Brain microvascular endothelial cell (primary cell): Measurements from ENCODE around the gene ITGAD.

Experiments
- DNase-seq: peaks from one replicate; pipeline ENCODE4 v3.0.0-alpha.2; 2020
- H3K27ac ChIP-seq: fragments of 250-450 bp; sonication (Bioruptor Pico); 2 replicates; pipeline ENCODE4 v1.5.1; 2020; ENCODE audit warnings: mild to moderate bottlenecking, moderate library complexity
- H3K27me3 ChIP-seq: fragments of 250-450 bp; sonication (Bioruptor Pico); replicated peaks from 2 replicates; pipeline ENCODE4 v1.5.1; 2020; ENCODE audit warnings: mild to moderate bottlenecking
- H3K36me3 ChIP-seq: fragments of 250-450 bp; sonication (Bioruptor Pico); replicated peaks from 2 replicates; pipeline ENCODE4 v1.5.1; 2020; ENCODE audit warnings: mild to moderate bottlenecking
- H3K4me3 ChIP-seq: 2 replicates; pipeline ENCODE4 v1.5.1; 2011; ENCODE audit warnings: low read depth, mild to moderate bottlenecking, control low read depth, low read length, moderate library complexity
- CTCF ChIP-seq: IDR thresholded peaks from 2 replicates; pipeline ENCODE4 v1.5.1; 2011; ENCODE audit warnings: low read depth, mild to moderate bottlenecking, moderate library complexity, low read length, control low read depth, inconsistent platforms; ENCODE audit errors: missing control alignments
- in situ Hi-C: cut with HindIII; loops from 2 replicates; pipeline ENCODE4 v1.10.0; 2017; ENCODE audit warnings: low sequenced_read_pairs, low pct_ligation_motif_present

ITGAD gene

GRCh38 chr16:31417916-31418315 lies 24.8 kb downstream of the ITGAD start:
- no peak overlapping the region for H3K4me3 ChIP-seq
- H3K27ac ChIP-seq: no peak overlapping the region
- no peak for TF ChIP-seq CTCF
- H3K36me3 ChIP-seq: no peaks in the 10 kb centered on the region
- no peaks in the 10 kb centered on the region for H3K27me3 ChIP-seq
- no peak for DNase-seq
- in situ Hi-C loops: no loop called here

DNA sequence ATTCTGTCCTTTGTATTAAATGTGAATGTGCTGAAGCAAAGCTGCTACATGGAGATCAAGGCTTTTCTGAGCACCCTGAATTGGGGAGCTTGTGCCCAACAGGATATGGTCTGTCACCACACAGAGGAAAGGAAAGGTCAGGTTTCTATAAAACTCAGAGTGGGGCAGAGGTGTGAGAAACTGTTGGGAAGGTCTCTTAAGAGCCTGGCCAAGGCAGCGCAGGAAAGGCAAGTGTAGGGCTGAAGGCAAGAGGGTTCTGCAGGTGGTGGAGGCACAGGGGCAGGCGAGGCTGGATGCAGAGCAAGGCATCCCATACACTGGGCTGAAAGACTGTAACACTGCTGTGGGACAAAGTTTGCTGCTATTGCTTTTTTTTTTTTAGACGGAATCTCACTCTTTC lies 26.9 kb downstream of the ITGAD start:
- no peak for DNase-seq
- TF ChIP-seq CTCF: no peak
- Histone ChIP-seq H3K36me3 (no peaks in the 10 kb centered on the region), H3K27me3 (no peaks in the 10 kb centered on the region), H3K4me3 (no peak overlapping the region), H3K27ac (no peak overlapping the region)
- in situ Hi-C loops: no loop called here

- no peak for DNase-seq
- Histone ChIP-seq H3K27me3 (no peaks in the 10 kb centered on the region), H3K4me3 (no peak overlapping the region), H3K36me3 (no peaks in the 10 kb centered on the region), H3K27ac (no peak overlapping the region)
- no peak for TF ChIP-seq CTCF
- in situ Hi-C loops: no loop called here
Observed at GRCh38 chr16:31421587-31421986, 28.5 kb downstream of the ITGAD start.

- no peak for TF ChIP-seq CTCF
- no peak for DNase-seq
- H3K36me3 ChIP-seq: no peaks in the 10 kb centered on the region
- no peak overlapping the region for H3K27ac ChIP-seq
- peaks cover 2% of the 10 kb centered on the region for H3K27me3 ChIP-seq
- in situ Hi-C loops: no loop called here
- H3K4me3 ChIP-seq: no peak overlapping the region
Observed at GRCh38 chr16:31423241-31423640, 30.1 kb downstream of the ITGAD start.

DNA sequence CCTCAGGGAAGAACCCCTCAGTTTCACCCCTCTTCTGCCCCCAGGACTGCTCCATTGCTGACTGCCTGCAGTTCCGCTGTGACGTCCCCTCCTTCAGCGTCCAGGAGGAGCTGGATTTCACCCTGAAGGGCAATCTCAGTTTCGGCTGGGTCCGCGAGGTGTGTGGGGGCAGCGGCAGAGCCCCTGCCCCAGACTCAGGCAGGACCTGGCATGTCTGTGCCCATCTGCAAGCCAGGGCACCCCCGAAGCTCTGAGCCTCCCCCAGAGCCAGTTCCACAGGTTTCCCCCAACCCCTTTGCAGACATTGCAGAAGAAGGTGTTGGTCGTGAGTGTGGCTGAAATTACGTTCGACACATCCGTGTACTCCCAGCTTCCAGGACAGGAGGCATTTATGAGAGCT lies 30.7 kb downstream of the ITGAD start:
- H3K36me3 ChIP-seq: no peaks in the 10 kb centered on the region
- H3K4me3 ChIP-seq: no peak overlapping the region
- in situ Hi-C loops: no loop called here
- DNase-seq: no peak
- no peak overlapping the region for H3K27ac ChIP-seq
- H3K27me3 ChIP-seq: peaks cover 2% of the 10 kb centered on the region
- TF ChIP-seq CTCF: no peak

GRCh38 chr16:31427441-31428278 lies 34.5 kb downstream of the ITGAD start:
- no peak for DNase-seq
- peaks cover 2% of the 10 kb centered on the region for H3K27me3 ChIP-seq
- TF ChIP-seq CTCF: no peak
- H3K36me3 ChIP-seq: no peaks in the 10 kb centered on the region
- H3K4me3 ChIP-seq: no peak overlapping the region
- H3K27ac ChIP-seq: no peak overlapping the region
- in situ Hi-C loops: no loop called here
